WTC11 (cell line): ENCODE results near the gene NR1I3. TPM values are rescaled to one million over a fixed set of nuclear protein-coding genes. Genes with fewer than 3 reads are reported as not detected.

Source experiments
- ATAC-seq: fragments of 200-7000 bp; cut with Tn5 transposase; 2 replicates; pipeline ENCODE4 v1.10.0; 2021; ENCODE audit warnings: mild to moderate bottlenecking, moderate library complexity
- CTCF ChIA-PET: fragments of 300-600 bp; sonication (Branson Sonifier 250); formaldehyde crosslinking; loops from one replicate; lab custom pipeline; 2021; ENCODE audit warnings: antibody characterized with exemption; lab: Charles Lee
- POLR2A ChIA-PET: fragments of 350-600 bp; sonication (Branson Sonifier 250); formaldehyde crosslinking; loops from one replicate; lab custom pipeline; 2021; ENCODE audit warnings: antibody characterized with exemption; lab: Charles Lee
- DNase-seq: peaks from one replicate; pipeline ENCODE4 v3.0.0; 2021; ENCODE audit warnings: low spot score
- H3K27ac Mint-ChIP-seq: 2 replicates; pipeline ENCODE4 v1.8.0; 2021; ENCODE audit warnings: mixed read lengths
- H3K27me3 Mint-ChIP-seq: 2 replicates; pipeline ENCODE4 v1.8.0; 2021; ENCODE audit warnings: low read depth, mild to moderate bottlenecking, moderate library complexity, mixed read lengths
- H3K36me3 Mint-ChIP-seq: 2 replicates; pipeline ENCODE4 v1.8.0; 2021; ENCODE audit warnings: mixed read lengths
- H3K4me1 Mint-ChIP-seq: 2 replicates; pipeline ENCODE4 v1.8.0; 2022; ENCODE audit warnings: mixed read lengths
- H3K4me3 Mint-ChIP-seq: 2 replicates; pipeline ENCODE4 v1.8.0; 2021; ENCODE audit warnings: mild to moderate bottlenecking, moderate library complexity, mixed read lengths
- H3K9me3 Mint-ChIP-seq: 2 replicates; pipeline ENCODE4 v1.8.0; 2021; ENCODE audit warnings: mixed read lengths
- CBFB ChIP-seq: sonication (generic); formaldehyde crosslinking; IDR thresholded peaks from 2 replicates; pipeline ENCODE4 v1.8.1; 2022; ENCODE audit warnings: mild to moderate bottlenecking, low read depth, missing genetic modification reagents
- EMX1 ChIP-seq: fragments of 250-450 bp; sonication (Bioruptor Pico); IDR thresholded peaks from 2 replicates; pipeline ENCODE4 v1.8.0; 2021; ENCODE audit warnings: mild to moderate bottlenecking
- ESRRA ChIP-seq: sonication (generic); formaldehyde crosslinking; IDR thresholded peaks from 2 replicates; pipeline ENCODE4 v1.8.1; 2022; ENCODE audit warnings: mild to moderate bottlenecking, missing genetic modification reagents, borderline replicate concordance
- GRHL2 ChIP-seq: fragments of 250-450 bp; sonication (Bioruptor Pico); IDR thresholded peaks from 2 replicates; pipeline ENCODE4 v1.8.0; 2022; ENCODE audit warnings: mild to moderate bottlenecking, moderate library complexity; ENCODE audit not compliant: insufficient replicate concordance, severe bottlenecking
- NFATC4 ChIP-seq: fragments of 250-450 bp; sonication (Bioruptor Pico); IDR thresholded peaks from 2 replicates; pipeline ENCODE4 v1.9.0; 2021; ENCODE audit warnings: mild to moderate bottlenecking
- NFYB ChIP-seq: sonication (generic); formaldehyde crosslinking; conservative IDR thresholded peaks from 2 replicates; pipeline ENCODE4 v1.8.0; 2022; ENCODE audit warnings: low read depth, missing genetic modification reagents
- NR1H2 ChIP-seq: sonication (generic); formaldehyde crosslinking; IDR thresholded peaks from 2 replicates; pipeline ENCODE4 v1.9.0; 2021; ENCODE audit warnings: mild to moderate bottlenecking, moderate library complexity, missing genetic modification reagents
- OVOL2 ChIP-seq: fragments of 250-450 bp; sonication (Bioruptor Pico); IDR thresholded peaks from 2 replicates; pipeline ENCODE4 v1.9.0; 2021; ENCODE audit warnings: mild to moderate bottlenecking, borderline replicate concordance
- PRRX2 ChIP-seq: fragments of 250-450 bp; sonication (Bioruptor Pico); IDR thresholded peaks from 2 replicates; pipeline ENCODE4 v1.8.0; 2021; ENCODE audit warnings: mild to moderate bottlenecking
- TEAD4 ChIP-seq: sonication (generic); formaldehyde crosslinking; IDR thresholded peaks from 2 replicates; pipeline ENCODE4 v1.8.0; 2022; ENCODE audit warnings: mild to moderate bottlenecking, missing genetic modification reagents
- TP53 ChIP-seq: sonication (generic); formaldehyde crosslinking; IDR thresholded peaks from 2 replicates; pipeline ENCODE4 v1.8.1; 2023; ENCODE audit warnings: mild to moderate bottlenecking, missing genetic modification reagents
- ZBTB21 ChIP-seq: sonication (generic); formaldehyde crosslinking; IDR thresholded peaks from 2 replicates; pipeline ENCODE4 v1.8.1; 2023; ENCODE audit warnings: mild to moderate bottlenecking, missing genetic modification reagents, borderline replicate concordance
- ZNF232 ChIP-seq: sonication (generic); formaldehyde crosslinking; IDR thresholded peaks from 2 replicates; pipeline ENCODE4 v1.8.0; 2022; ENCODE audit warnings: mild to moderate bottlenecking, missing genetic modification reagents
- ZNF263 ChIP-seq: sonication (generic); formaldehyde crosslinking; IDR thresholded peaks from 2 replicates; pipeline ENCODE4 v1.8.1; 2022; ENCODE audit warnings: low read depth, mild to moderate bottlenecking, moderate library complexity, missing genetic modification reagents
- ZNF416 ChIP-seq: fragments of 250-450 bp; sonication (Bioruptor Pico); IDR thresholded peaks from 2 replicates; pipeline ENCODE4 v1.9.0; 2021; ENCODE audit warnings: mild to moderate bottlenecking, inconsistent platforms
- total RNA-seq: library from RNA; stranded (reverse); gene quantifications from 3 replicates; pipeline ENCODE4 v1.2.3, GENCODE V29; 2021
- TF ChIP-seq, protein P1 (sequence below): sonication (generic); formaldehyde crosslinking; IDR thresholded peaks from 2 replicates; pipeline ENCODE4 v1.8.1; 2022; ENCODE audit warnings: low read depth, mild to moderate bottlenecking, moderate library complexity, missing genetic modification reagents, borderline replicate concordance
- TF ChIP-seq, protein P2 (sequence below): fragments of 250-450 bp; sonication (Bioruptor Pico); IDR thresholded peaks from 2 replicates; pipeline ENCODE4 v1.9.0; 2021; ENCODE audit warnings: moderate library complexity, mild to moderate bottlenecking, inconsistent platforms, borderline replicate concordance
- TF ChIP-seq, protein P3 (sequence below): sonication (generic); formaldehyde crosslinking; IDR thresholded peaks from 2 replicates; pipeline ENCODE4 v1.8.1; 2023; ENCODE audit warnings: mild to moderate bottlenecking, moderate library complexity, missing genetic modification reagents
- TF ChIP-seq, protein P4 (sequence below): sonication (generic); formaldehyde crosslinking; conservative IDR thresholded peaks from 2 replicates; pipeline ENCODE4 v1.8.1; 2023; ENCODE audit warnings: mild to moderate bottlenecking, low read depth, missing genetic modification reagents, moderate library complexity
- TF ChIP-seq, protein P5 (sequence below): fragments of 200-600 bp; IDR thresholded peaks from 2 replicates; pipeline ENCODE4 v1.8.0; 2022; ENCODE audit warnings: antibody characterized with exemption
- TF ChIP-seq, protein P6 (sequence below): sonication (generic); formaldehyde crosslinking; IDR thresholded peaks from 2 replicates; pipeline ENCODE4 v1.8.1; 2022; ENCODE audit warnings: low read depth, missing genetic modification reagents, borderline replicate concordance

Gene NR1I3
- total RNA-seq, 1 experiment from 2014 or later, result not detected

DNA sequence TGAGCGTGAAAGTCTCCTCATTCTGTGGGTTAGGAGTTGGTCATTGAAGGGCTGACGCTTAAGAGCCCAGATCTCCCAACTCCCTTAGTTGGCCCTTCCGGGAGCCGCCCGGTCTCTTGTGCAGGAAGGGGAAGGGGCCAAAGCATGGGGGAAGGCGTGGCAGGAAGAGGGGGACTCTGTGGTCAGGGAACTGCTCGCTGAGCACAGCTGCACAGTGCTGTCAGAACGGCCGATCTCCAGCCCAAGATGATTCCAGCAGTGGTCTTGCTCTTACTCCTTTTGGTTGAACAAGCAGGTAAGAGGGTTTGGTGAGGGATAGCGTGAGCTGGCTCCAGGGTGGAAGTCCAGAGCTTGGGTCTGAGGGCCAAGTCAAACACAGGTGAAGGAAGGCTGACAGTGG is 22.9 kb downstream of the NR1I3 start, which contains the start of gene FCER1G:
FCER1G (plus strand) TSS at position 220 of the 400 bp plus-strand sequence; CDS start at position 247, 27 bp downstream.
- CTCF ChIA-PET, result interaction anchor here (0.8 to 3.5 kb wide), 2 partner anchors 10 to 91 kb away, joined by 3 to 29 read pairs; partner anchors contain the start of gene TOMM40L
- H3K36me3 Mint-ChIP-seq, result peaks cover 42% of the 10 kb centered on the region
- no peak for DNase-seq
- peak within 1 kb of the TSS; percentile 50 for H3K27ac Mint-ChIP-seq
- H3K4me3 Mint-ChIP-seq, result no peak within 1 kb of the TSS
- no peak for ATAC-seq
- H3K9me3 Mint-ChIP-seq, result no peaks in the 10 kb centered on the region
- POLR2A ChIA-PET, result no interaction called here
- no peaks in the 10 kb centered on the region; the same call in 1 of the 2 replicates for H3K27me3 Mint-ChIP-seq
- no peak for TF ChIP-seq GRHL2 (CRISPR knock-in tag)
- 0 out of 2 replicates have a peak, but pooled peaks have one; percentile 18 for TF ChIP-seq NFATC4 (CRISPR knock-in tag)
- H3K4me1 Mint-ChIP-seq, result peaks cover 34% of the 10 kb centered on the region

DNA sequence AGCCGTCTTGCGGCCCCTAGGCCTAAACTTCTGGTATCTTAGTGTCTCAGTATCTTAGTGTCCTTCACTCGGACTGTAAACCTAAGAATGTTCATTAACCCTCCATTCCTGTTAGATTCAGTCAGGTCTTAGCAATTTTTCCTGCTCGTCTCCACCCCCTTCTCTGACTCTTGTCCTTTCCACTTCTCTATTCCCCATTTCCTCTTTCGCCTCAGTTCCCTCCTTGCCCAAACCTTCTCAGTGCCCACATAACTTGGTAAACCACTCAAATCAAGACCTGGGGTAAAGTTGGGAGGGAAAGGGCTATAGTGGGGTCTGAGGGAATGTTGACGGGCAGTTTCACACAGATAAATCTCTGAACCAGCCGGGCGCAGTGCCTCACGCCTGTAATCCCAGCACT is 23.6 kb downstream of the NR1I3 start:
- peaks cover 45% of the 10 kb centered on the region for H3K36me3 Mint-ChIP-seq
- CTCF ChIA-PET, result no interaction called here
- no peak overlapping the region for H3K27ac Mint-ChIP-seq
- TF ChIP-seq PRRX2 (CRISPR knock-in tag), result no peak
- TF ChIP-seq, protein P1, sequence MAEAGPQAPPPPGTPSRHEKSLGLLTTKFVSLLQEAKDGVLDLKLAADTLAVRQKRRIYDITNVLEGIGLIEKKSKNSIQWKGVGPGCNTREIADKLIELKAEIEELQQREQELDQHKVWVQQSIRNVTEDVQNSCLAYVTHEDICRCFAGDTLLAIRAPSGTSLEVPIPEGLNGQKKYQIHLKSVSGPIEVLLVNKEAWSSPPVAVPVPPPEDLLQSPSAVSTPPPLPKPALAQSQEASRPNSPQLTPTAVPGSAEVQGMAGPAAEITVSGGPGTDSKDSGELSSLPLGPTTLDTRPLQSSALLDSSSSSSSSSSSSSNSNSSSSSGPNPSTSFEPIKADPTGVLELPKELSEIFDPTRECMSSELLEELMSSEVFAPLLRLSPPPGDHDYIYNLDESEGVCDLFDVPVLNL (CRISPR knock-in tag), result no peak
- TF ChIP-seq ZNF416 (CRISPR knock-in tag), result no peak
- no peak for TF ChIP-seq ZBTB21
- no peak for TF ChIP-seq ESRRA (CRISPR knock-in tag)
- TF ChIP-seq CBFB, result no peak
- TF ChIP-seq, protein P2, sequence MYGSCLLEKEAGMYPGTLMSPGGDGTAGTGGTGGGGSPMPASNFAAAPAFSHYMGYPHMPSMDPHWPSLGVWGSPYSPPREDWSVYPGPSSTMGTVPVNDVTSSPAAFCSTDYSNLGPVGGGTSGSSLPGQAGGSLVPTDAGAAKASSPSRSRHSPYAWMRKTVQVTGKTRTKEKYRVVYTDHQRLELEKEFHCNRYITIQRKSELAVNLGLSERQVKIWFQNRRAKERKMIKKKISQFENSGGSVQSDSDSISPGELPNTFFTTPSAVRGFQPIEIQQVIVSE (CRISPR knock-in tag), result no peak
- no peaks in the 10 kb centered on the region; the same call in 1 of the 2 replicates for H3K27me3 Mint-ChIP-seq
- no peak for DNase-seq
- ATAC-seq, result no peak
- no peak overlapping the region for H3K4me3 Mint-ChIP-seq
- no peaks in the 10 kb centered on the region for H3K9me3 Mint-ChIP-seq
- POLR2A ChIA-PET, result no interaction called here
- peaks cover 32% of the 10 kb centered on the region for H3K4me1 Mint-ChIP-seq

DNA sequence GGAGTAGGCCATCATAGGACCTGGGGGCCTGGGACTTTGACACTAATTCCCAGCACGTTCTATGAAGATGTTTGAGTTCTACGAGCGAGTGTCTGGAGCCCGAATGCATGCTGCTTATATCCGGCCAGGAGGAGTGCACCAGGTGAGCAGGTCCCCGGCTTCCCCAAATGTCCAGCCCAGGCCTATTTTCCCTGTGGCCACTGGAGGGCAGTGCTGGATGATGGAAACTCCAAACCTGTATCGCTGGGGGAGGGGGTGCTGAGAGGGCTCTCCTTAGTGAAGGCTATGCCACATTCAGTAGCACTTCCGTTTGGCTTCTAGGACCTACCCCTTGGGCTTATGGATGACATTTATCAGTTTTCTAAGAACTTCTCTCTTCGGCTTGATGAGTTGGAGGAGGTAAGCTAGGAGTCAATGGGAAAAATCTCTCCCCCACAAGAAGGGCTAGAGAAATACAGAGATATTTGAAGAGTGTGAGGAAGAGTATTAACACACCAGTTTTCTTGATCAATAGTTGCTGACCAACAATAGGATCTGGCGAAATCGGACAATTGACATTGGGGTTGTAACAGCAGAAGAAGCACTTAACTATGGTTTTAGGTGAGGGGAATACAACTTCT is 28.1 kb downstream of the NR1I3 start:
- CTCF ChIA-PET, result interaction anchor here (1.1 to 2.3 kb wide), 5 partner anchors 12 to 172 kb away, joined by 3 to 15 read pairs (median 6); partner anchors contain the start of genes ADAMTS4 and TOMM40L
- H3K4me3 Mint-ChIP-seq, result no peak overlapping the region
- ATAC-seq (peak; percentile 98), DNase-seq (peak; percentile 91)
- peaks cover 6% of the 10 kb centered on the region for H3K4me1 Mint-ChIP-seq
- POLR2A ChIA-PET, result no interaction called here
- H3K9me3 Mint-ChIP-seq, result no peaks in the 10 kb centered on the region
- TF ChIP-seq ZNF232, result 0 out of 2 replicates have a peak, but pooled peaks have one; percentile 20
- TF ChIP-seq, protein P3, sequence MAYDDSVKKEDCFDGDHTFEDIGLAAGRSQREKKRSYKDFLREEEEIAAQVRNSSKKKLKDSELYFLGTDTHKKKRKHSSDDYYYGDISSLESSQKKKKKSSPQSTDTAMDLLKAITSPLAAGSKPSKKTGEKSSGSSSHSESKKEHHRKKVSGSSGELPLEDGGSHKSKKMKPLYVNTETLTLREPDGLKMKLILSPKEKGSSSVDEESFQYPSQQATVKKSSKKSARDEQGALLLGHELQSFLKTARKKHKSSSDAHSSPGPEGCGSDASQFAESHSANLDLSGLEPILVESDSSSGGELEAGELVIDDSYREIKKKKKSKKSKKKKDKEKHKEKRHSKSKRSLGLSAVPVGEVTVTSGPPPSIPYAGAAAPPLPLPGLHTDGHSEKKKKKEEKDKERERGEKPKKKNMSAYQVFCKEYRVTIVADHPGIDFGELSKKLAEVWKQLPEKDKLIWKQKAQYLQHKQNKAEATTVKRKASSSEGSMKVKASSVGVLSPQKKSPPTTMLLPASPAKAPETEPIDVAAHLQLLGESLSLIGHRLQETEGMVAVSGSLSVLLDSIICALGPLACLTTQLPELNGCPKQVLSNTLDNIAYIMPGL (CRISPR knock-in tag), result no peak
- no peak for TF ChIP-seq EMX1 (CRISPR knock-in tag)
- TF ChIP-seq, protein P4, sequence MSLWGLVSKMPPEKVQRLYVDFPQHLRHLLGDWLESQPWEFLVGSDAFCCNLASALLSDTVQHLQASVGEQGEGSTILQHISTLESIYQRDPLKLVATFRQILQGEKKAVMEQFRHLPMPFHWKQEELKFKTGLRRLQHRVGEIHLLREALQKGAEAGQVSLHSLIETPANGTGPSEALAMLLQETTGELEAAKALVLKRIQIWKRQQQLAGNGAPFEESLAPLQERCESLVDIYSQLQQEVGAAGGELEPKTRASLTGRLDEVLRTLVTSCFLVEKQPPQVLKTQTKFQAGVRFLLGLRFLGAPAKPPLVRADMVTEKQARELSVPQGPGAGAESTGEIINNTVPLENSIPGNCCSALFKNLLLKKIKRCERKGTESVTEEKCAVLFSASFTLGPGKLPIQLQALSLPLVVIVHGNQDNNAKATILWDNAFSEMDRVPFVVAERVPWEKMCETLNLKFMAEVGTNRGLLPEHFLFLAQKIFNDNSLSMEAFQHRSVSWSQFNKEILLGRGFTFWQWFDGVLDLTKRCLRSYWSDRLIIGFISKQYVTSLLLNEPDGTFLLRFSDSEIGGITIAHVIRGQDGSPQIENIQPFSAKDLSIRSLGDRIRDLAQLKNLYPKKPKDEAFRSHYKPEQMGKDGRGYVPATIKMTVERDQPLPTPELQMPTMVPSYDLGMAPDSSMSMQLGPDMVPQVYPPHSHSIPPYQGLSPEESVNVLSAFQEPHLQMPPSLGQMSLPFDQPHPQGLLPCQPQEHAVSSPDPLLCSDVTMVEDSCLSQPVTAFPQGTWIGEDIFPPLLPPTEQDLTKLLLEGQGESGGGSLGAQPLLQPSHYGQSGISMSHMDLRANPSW, result no peak
- no peak for TF ChIP-seq NR1H2 (CRISPR knock-in tag)
- TF ChIP-seq PRRX2 (CRISPR knock-in tag), result no peak
- TF ChIP-seq, protein P5, sequence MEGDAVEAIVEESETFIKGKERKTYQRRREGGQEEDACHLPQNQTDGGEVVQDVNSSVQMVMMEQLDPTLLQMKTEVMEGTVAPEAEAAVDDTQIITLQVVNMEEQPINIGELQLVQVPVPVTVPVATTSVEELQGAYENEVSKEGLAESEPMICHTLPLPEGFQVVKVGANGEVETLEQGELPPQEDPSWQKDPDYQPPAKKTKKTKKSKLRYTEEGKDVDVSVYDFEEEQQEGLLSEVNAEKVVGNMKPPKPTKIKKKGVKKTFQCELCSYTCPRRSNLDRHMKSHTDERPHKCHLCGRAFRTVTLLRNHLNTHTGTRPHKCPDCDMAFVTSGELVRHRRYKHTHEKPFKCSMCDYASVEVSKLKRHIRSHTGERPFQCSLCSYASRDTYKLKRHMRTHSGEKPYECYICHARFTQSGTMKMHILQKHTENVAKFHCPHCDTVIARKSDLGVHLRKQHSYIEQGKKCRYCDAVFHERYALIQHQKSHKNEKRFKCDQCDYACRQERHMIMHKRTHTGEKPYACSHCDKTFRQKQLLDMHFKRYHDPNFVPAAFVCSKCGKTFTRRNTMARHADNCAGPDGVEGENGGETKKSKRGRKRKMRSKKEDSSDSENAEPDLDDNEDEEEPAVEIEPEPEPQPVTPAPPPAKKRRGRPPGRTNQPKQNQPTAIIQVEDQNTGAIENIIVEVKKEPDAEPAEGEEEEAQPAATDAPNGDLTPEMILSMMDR, result peak; percentile 81
- no peak for TF ChIP-seq TP53 (CRISPR knock-in tag)
- TF ChIP-seq TEAD4, result no peak
- no peak for TF ChIP-seq NFYB (CRISPR knock-in tag)
- TF ChIP-seq, protein P6, sequence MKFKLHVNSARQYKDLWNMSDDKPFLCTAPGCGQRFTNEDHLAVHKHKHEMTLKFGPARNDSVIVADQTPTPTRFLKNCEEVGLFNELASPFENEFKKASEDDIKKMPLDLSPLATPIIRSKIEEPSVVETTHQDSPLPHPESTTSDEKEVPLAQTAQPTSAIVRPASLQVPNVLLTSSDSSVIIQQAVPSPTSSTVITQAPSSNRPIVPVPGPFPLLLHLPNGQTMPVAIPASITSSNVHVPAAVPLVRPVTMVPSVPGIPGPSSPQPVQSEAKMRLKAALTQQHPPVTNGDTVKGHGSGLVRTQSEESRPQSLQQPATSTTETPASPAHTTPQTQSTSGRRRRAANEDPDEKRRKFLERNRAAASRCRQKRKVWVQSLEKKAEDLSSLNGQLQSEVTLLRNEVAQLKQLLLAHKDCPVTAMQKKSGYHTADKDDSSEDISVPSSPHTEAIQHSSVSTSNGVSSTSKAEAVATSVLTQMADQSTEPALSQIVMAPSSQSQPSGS (CRISPR knock-in tag), result no peak
- TF ChIP-seq OVOL2, result no peak
- TF ChIP-seq ZNF263, result no peak
- H3K27me3 Mint-ChIP-seq, result no peaks in the 10 kb centered on the region; the same call in 1 of the 2 replicates
- H3K36me3 Mint-ChIP-seq, result peaks cover 65% of the 10 kb centered on the region
- H3K27ac Mint-ChIP-seq, result peak overlapping the region; percentile 93
